HG02759 (cell line): ENCODE data around the gene NOSTRIN.
"Not testable (repeated sequence)": the region's sequence is repeated elsewhere in the genome, so short reads cannot be mapped to it uniquely, and the experiment has no call there.

Source experiments
- ATAC-seq: cut with Tn5 transposase; IDR thresholded peaks from one replicate; pipeline ENCODE4 v1.9.1; 2021; ENCODE audit warnings: mild to moderate bottlenecking, moderate library complexity; ENCODE audit not compliant: unreplicated experiment

The NOSTRIN gene

DNA sequence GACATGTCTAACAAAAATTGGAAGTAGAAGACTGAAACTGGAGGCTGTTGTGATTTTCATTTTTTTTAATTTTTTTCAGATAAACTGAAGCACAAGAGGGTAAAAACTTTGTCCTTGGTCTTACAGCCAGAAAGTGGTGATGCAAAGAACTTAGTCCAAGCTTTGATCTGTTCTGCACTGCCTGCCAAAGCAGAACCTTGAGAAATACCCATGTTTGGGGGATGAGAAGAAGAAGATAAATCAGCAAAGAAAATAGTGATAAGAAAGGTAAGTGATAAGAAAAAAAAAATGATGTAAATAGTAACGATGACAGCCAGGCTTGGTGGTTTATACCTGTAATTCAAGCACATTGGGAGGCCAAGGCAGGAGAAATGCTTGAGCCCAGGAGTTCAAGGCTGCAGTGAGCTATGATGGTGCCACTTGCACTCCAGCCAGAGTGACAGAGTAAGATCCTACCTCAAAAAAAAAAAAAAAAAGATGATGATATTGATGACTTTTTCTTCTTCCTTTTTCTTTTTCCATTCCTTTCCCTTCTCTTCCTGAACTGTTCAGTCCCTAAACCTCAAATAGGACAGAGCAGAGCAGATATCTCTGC is 14.6 kb upstream of the NOSTRIN start:
- no peak for ATAC-seq

DNA sequence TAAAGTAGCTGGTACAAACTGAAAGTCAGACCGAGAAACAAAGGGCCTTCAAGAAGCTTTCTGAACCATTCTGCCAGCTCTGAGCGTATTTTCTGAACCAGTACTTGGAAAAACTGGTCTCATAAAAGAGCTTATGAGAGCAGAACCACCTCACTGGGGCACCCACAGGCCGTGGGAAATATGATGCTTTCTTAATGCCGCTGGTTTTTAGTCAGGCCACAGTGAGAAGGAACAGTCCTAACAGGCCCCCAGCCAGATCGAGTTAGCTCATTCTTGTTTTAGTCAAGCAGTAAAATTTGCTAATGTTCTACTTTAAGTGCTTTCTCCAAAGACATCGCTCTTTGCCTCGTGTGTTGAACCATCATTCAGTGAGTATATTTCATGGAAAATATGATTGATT is 12.7 kb upstream of the NOSTRIN start:
- ATAC-seq = no peak

GRCh38 chr2:168790226-168790902 is 12.1 kb upstream of the NOSTRIN start:
- ATAC-seq = no peak

GRCh38 chr2:168791140-168791539 is 11.3 kb upstream of the NOSTRIN start:
- ATAC-seq = not testable (repeated sequence)

GRCh38 chr2:168793596-168793995 is 8.8 kb upstream of the NOSTRIN start:
- no peak for ATAC-seq

- ATAC-seq = no peak
Measured at GRCh38 chr2:168794968-168795367, 7.5 kb upstream of the NOSTRIN start.

DNA sequence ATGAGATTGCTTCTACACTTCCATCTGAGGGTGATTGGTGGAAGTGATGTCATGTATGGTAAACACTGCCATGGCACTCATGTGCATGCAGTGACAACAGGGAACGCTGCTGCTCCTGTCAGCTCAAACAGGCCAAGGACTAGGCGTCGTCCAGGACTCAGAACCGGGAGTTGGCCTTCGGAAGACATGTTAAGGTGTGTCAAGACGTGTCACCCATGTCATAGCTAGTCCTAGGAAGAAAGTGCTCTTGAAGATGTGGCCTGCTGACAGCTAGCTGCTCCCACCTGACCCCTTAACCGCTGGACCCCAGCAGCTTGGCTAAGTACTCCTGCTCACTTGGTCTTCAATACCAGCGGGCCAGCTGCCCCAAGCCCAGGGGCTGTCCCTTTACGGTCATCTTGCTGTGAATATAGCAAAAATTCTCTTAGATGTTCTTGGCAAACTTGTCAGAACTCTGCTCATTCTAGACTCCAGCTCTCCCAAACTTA is 6.3 kb upstream of the NOSTRIN start:
- ATAC-seq = no peak

DNA sequence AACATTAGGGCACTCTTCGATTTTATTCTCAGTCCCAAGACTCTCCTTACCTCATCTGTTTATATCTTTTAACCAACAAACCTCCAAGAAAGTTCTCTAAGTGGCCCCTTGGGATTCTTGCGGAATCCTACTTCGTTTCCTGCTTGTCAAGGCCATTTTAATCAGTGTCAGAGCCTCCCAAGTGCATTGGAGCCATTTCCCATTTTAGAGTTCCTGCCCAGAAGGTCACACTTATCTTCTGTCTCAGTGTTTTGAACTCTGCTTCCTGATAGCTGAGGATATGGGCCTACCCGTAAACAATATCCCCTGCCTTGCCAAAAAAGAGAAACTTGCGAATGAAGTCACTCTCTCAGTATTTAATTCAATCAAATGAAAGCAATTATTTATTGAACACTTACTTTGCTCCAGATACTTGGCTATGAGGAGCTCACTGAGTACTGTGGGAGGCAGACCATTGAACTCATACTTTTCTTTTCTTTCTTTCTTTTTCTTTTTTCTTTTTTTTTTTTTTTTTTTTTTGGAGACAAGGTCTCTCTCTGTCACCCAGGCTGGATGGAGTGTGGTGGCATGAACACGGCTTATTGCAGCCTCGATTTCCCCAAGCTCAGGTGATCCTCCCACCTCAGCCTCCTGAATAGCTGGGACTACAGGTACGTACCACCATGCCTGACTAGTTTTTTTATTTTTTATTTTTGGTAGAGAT is 5.7 kb upstream of the NOSTRIN start:
- ATAC-seq = no peak

- no peak for ATAC-seq
Measured at GRCh38 chr2:168797286-168797655, 5.2 kb upstream of the NOSTRIN start.

DNA sequence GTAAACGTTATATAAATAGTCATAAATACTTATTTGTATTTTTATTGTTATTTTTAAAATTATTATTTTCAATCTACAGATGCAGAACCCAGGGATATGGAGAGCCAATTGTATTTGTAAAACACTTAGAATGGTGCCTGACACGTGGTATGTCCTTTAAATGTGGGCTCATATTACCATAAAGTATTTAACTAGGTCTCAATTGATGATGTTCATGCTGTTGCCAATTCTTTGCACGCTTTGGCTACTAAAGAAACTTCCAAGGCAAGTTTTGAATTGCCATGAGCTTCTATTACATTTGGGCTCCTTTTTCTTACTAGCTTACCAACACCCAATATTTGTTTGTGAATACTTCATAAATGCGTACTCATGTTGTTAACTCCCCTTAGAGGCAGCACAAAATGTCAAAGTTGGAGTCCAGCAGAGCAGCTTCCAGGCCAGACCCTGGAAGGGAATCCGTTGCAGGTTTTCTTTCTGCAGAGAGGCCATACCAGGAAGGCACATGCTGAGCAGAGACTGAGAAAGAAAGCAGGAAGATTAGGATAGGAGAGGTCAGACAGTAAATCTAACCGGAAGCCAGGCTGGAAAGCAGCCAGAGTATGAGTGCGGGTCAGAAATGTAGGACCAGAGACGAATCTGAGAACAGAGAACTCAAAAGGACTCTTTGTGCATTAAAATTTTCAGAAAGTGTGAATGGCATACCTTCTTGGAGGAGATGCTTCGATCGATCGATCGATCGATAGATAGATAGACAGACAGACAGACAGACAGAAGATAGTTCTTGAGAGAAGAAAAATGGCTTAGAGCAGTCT is 4.2 kb upstream of the NOSTRIN start:
- no peak for ATAC-seq

- ATAC-seq = no peak
Measured at GRCh38 chr2:168798888-168799410, 3.5 kb upstream of the NOSTRIN start.

DNA sequence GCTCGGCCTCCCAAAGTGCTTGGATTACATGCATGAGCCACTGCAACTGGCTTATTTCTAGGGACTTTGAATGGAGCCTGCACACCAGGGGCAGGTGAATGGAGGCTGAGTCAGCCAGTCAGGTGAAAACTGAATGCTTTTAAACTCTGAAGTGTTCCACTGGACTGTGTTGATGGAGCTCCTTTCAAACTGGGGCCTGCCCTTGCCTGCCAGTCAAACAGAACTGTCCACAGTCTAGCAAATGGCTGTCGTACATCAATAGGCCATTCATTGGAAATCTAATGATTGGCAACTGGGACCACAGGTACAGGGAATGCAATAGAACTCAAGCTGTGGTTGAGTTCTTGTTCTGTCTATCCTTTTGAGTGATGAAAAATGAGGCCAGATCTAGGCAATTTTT is 966 bp upstream of the NOSTRIN start:
- ATAC-seq = no peak

DNA sequence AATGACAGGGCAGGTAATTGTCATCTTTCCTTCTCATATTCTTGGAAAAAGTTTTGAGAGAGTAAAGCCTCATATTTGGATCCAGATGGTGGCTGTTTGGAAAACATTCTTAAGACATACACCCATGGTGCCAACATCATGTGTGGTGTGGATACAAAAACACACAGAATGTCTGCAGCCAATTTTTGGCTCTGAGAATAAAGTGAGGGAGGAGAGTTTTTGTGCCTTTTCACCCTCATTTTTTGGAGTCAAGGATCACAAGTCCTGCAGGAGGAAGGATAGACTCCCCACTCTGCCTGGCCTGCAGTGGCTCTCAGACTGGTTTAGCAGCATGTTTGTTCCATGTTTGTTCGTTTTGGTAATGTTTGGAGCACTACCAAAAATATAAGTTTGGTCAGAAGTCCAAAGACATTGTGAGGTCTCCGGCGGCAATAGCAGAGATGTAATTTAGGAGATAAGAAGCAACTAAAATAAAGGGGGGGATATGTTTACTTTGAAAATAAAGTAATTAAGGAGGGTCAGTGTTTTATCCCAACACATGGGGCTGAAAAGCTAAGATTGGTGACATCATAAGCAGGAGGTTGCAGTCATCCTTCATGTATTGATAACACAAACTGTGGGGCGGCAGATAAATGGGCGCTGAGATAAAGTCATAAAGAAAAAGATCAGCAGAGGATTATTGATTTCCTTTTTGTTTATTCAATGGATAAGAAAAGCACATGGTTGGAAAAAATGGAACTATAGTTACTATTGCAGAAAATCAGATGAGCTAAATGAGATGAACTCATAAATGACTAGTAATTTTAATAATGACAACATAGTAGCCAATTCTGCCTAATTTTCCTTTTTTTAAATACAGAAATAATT is 655 bp downstream of the NOSTRIN start:
- no peak for ATAC-seq

DNA sequence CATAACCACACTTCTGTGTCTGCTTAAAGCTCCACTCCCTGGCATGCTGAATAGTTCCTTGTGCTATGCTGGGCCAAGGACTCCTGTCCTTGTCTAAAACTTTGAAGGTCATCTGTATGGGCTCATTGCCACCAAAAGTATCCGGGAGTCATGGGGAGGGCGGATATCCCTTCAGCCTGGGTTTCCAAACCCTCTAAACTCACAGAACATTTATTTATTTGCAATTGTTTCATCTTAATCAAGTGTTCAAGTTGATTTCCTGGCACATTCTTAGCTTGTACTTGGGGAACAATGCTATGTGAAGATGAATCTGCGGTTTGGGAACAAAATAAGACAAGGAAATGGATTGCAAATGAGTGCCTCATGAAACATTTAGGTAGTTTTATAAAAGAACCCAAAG is 1.8 kb downstream of the NOSTRIN start:
- no peak for ATAC-seq

DNA sequence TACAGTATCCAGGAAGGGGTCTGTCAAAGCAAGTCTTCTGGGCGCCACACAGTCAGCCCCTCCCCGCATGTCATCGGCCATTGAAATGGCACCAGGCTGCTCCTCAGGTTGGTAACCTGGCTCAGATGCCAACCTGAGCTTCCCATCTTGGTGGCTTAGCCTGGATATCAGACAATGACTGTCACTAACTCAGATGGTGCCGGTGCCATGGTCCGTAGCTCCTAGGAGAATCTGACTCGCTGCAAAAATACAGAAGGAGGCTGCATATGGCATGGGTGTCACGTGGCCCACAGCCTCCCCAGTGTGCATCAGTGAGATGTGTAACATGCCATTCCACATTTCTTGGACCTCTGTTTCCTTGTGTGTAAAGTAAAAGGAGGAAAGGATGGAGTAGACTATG is 3.2 kb downstream of the NOSTRIN start:
- ATAC-seq = no peak

DNA sequence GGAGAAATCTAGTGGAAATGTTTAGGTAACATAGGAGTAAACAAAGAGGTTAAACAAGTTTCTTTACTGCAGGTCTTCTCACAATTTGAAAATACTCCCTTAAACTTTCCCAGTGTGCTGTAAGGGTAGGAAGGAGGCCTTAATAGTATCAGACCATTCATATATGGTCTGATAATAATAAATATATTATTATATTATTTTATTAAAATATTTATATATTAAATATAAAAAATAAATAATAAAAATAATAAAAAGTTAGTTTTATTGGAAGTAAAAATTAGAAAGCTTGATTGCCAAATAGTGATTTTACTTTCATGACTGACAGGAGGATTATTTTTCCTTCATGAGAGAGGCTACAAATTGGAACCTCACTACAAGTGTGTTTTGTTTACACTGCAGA is 7.1 kb downstream of the NOSTRIN start:
- no peak for ATAC-seq

- ATAC-seq = no peak
Measured at GRCh38 chr2:168810235-168810634, 7.8 kb downstream of the NOSTRIN start.

- ATAC-seq = no peak
Measured at GRCh38 chr2:168811696-168812095, 9.3 kb downstream of the NOSTRIN start.

DNA sequence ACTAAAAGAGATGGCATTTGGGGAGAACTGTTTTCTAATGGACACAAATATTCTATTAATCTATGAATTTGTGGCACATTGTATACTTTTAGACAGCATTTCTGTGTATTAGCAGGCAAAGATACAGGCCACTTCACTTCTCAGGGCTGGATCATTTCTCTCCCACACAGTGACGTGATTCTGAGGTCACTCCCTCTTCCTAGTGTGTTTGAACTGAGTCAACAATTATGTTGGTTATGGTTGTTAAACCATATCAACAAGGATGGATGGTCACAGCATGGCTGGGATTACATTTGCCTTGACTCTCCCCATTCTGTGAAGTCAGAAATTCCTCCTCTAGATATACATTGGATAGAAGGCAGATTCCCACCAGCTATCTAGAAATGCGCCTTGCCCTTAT is 11.6 kb downstream of the NOSTRIN start:
- ATAC-seq = no peak
